Measurements from ENCODE around the gene LSM10. TPM values are rescaled to one million over a fixed set of nuclear protein-coding genes. Genes with fewer than 3 reads are reported as not detected.

LSM10 gene
- total RNA-seq, 3 donors from 2014 or later (not counting 1 experiment from before 2014, with no cell fraction given), result 25.2 to 30.4 (median 26.6) TPM

DNA sequence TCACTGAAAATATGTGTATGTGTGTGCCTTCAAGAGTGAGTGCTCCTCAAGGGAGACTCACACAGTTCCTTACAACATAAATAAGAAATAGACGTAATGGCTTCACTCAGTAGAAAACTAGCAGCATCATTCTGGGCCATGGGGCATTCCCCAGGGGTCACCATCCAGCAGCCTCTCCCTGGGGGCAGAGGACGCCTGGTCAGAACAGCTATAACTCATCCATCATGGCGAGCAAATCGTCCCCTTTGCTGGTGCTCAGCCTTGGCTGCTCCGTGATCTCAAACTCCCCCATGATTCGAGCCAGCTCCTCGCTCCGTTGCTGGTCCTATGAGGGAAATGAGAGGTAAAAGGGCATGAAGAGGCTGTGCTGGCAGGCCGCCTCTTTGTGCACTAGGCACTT is 20.2 kb upstream of the LSM10 start:
- TF ChIP-seq, protein P1, sequence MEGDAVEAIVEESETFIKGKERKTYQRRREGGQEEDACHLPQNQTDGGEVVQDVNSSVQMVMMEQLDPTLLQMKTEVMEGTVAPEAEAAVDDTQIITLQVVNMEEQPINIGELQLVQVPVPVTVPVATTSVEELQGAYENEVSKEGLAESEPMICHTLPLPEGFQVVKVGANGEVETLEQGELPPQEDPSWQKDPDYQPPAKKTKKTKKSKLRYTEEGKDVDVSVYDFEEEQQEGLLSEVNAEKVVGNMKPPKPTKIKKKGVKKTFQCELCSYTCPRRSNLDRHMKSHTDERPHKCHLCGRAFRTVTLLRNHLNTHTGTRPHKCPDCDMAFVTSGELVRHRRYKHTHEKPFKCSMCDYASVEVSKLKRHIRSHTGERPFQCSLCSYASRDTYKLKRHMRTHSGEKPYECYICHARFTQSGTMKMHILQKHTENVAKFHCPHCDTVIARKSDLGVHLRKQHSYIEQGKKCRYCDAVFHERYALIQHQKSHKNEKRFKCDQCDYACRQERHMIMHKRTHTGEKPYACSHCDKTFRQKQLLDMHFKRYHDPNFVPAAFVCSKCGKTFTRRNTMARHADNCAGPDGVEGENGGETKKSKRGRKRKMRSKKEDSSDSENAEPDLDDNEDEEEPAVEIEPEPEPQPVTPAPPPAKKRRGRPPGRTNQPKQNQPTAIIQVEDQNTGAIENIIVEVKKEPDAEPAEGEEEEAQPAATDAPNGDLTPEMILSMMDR (IDR thresholded peaks at IDR 0.05), result no peak
- Mint-ChIP-seq H3K4me1 (peaks cover 11 to 13% of the 10 kb centered on the region in 2 donors), H3K27ac (no peak overlapping the region), H3K36me3 (no peaks in the 10 kb centered on the region), H3K4me3 (no peak overlapping the region), H3K9me3 (no peaks in the 10 kb centered on the region), H3K27me3 (ENCODE audit: low read depth in 2 of 2) (no peaks in the 10 kb centered on the region)
- Histone ChIP-seq H3K4me3 (ENCODE audit: low read length) (no peak overlapping the region), H3K27ac (ENCODE audit: low read length) (no peak overlapping the region), H3K9me3 (ENCODE audit: control insufficient read depth, insufficient read depth, low read length) (no peaks in the 10 kb centered on the region), H3K36me3 (ENCODE audit: control insufficient read depth, insufficient read depth, low read length) (no peaks in the 10 kb centered on the region), H3K27me3 (ENCODE audit: control insufficient read depth, insufficient read depth, low read length) (no peaks in the 10 kb centered on the region), H3K4me1 (ENCODE audit: control insufficient read depth, insufficient read depth, low read length) (peaks cover 5% of the 10 kb centered on the region)
- DNase-seq (no peak), ATAC-seq (no peak)
- WGBS (ENCODE audit: insufficient coverage), result 95% methylated on average over 9 of the region's 9 CpGs
- intact Hi-C loops (cut with micrococcal nuclease), result no loop called here

DNA sequence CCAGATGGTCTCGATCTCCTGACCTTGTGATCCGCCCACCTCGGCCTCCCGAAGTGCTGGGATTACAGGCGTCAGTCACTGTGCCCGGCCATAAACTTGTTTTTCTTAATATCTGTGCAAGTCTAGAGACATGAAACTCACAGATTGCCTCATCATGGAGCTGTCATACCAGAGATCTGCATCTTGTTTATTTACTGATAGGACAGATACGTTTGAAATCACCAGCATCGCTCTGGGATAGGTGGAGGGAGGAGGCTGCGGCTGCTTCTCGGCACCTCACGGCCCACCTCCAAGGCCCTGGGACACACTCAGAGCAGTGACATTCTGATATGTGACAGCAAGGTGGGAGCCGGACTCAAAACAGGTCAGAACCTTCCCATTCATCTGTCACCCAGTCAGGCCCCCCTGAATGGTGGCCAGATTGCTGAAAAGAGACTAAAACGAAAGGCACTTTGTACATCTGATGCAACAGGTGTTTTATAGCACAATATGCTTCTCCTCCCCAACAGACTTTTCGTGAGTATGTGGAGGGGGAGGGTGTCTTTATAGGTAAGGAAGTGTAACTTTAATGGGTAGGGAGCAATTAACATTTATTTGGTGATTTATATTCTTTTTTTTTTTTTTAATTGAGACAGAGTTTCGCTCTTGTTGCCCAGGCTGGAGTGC is 18.1 kb upstream of the LSM10 start:
- Histone ChIP-seq H3K4me1 (ENCODE audit: control insufficient read depth, insufficient read depth, low read length) (peaks cover 3% of the 10 kb centered on the region), H3K4me3 (ENCODE audit: low read length) (no peak overlapping the region), H3K27me3 (ENCODE audit: control insufficient read depth, insufficient read depth, low read length) (no peaks in the 10 kb centered on the region), H3K36me3 (ENCODE audit: control insufficient read depth, insufficient read depth, low read length) (no peaks in the 10 kb centered on the region), H3K9me3 (ENCODE audit: control insufficient read depth, insufficient read depth, low read length) (no peaks in the 10 kb centered on the region), H3K27ac (ENCODE audit: low read length) (no peak overlapping the region)
- H3K4me1 Mint-ChIP-seq, result peaks cover 4% of the 10 kb centered on the region in 2 donors
- H3K36me3 Mint-ChIP-seq, result no peaks in the 10 kb centered on the region
- no peak overlapping the region for H3K27ac Mint-ChIP-seq
- no peaks in the 10 kb centered on the region for H3K27me3 Mint-ChIP-seq (ENCODE audit: low read depth in 2 of 2)
- 96% methylated on average over 13 of the region's 15 CpGs for WGBS (ENCODE audit: insufficient coverage)
- no peak overlapping the region for H3K4me3 Mint-ChIP-seq
- no peak for DNase-seq
- ATAC-seq, result no peak
- TF ChIP-seq, protein P1 (IDR thresholded peaks at IDR 0.05), result no peak
- H3K9me3 Mint-ChIP-seq, result no peaks in the 10 kb centered on the region
- intact Hi-C loops (cut with micrococcal nuclease), result no loop called here

DNA sequence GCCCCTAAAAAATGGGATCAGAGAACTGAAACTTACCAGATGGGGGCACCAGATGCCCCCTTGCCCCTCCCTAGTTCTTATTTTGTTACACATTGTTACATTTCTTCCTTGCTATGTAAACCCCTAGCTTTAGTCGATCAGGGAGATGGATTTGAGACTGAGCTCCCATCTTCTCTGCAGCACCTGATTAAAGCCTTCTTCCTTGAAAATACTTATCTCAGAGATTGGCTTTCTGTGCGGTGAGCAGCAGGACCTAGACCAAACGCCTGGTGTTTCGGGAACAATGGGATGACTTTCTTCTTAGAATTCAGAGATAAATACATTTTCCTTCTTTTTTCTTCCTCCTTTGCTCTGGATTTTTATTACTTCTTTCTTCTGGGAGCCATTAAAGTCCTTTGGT is 16.7 kb upstream of the LSM10 start:
- intact Hi-C loops (cut with micrococcal nuclease), result no loop called here
- Histone ChIP-seq H3K27ac (ENCODE audit: low read length) (no peak overlapping the region), H3K4me3 (ENCODE audit: low read length) (no peak overlapping the region), H3K36me3 (ENCODE audit: control insufficient read depth, insufficient read depth, low read length) (no peaks in the 10 kb centered on the region), H3K9me3 (ENCODE audit: control insufficient read depth, insufficient read depth, low read length) (no peaks in the 10 kb centered on the region), H3K4me1 (ENCODE audit: control insufficient read depth, insufficient read depth, low read length) (no peaks in the 10 kb centered on the region), H3K27me3 (ENCODE audit: control insufficient read depth, insufficient read depth, low read length) (no peaks in the 10 kb centered on the region)
- H3K4me1 Mint-ChIP-seq, result no peaks in the 10 kb centered on the region
- no peak overlapping the region for H3K27ac Mint-ChIP-seq
- 91% methylated on average over 4 of the region's 4 CpGs for WGBS (ENCODE audit: insufficient coverage)
- H3K4me3 Mint-ChIP-seq, result no peak overlapping the region
- no peaks in the 10 kb centered on the region for H3K9me3 Mint-ChIP-seq
- no peak for DNase-seq
- no peak for ATAC-seq
- no peaks in the 10 kb centered on the region for H3K27me3 Mint-ChIP-seq (ENCODE audit: low read depth in 2 of 2)
- H3K36me3 Mint-ChIP-seq, result no peaks in the 10 kb centered on the region
- TF ChIP-seq, protein P1 (IDR thresholded peaks at IDR 0.05), result no peak
